Stomach (tissue), 9 donors: ENCODE results near the gene MAP4K1. TPM values are rescaled to one million over a fixed set of nuclear protein-coding genes. Genes with fewer than 3 reads are reported as not detected.
A peak's percentile ranks its signal among the peaks of the same experiment; 100 is the strongest.
"Not testable (repeated sequence)": the region's sequence is repeated elsewhere in the genome, so short reads cannot be mapped to it uniquely, and the experiment has no call there.

Experiments
- DNase-seq, 2 donors: peaks; one replicate each; pipeline versions ENCODE4 v3.0.0 to v3.0.0-alpha.2; 2013 to 2019
- H3K27ac ChIP-seq, 5 donors: fragments of 200-600 bp in 4 of 5; sonication (generic) in 4 of 5; one replicate each; pipeline ENCODE4 v1.5.1; 2013 to 2019; ENCODE audit warnings: mild to moderate bottlenecking in 1 of 5, moderate library complexity in 1 of 5
- H3K27me3 ChIP-seq, 3 donors: fragments of 200-600 bp; sonication (generic); one replicate each; pipeline ENCODE4 v1.5.1; 2017 to 2019; ENCODE audit warnings: mixed run types in 1 of 3
- H3K36me3 ChIP-seq, 4 donors: fragments of 200-600 bp; sonication (generic); 1 replicate in 3 of 4; 2 replicates in 1 of 4; pipeline ENCODE4 v1.5.1; 2016 to 2019
- H3K4me1 ChIP-seq, 4 donors: fragments of 200-600 bp; sonication (generic); one replicate each; pipeline ENCODE4 v1.5.1; 2016 to 2019
- H3K4me3 ChIP-seq, 4 donors: fragments of 200-600 bp; sonication (generic) in 3 of 4; one replicate each; pipeline ENCODE4 v1.5.1; 2016 to 2019; ENCODE audit warnings: mild to moderate bottlenecking in 1 of 4
- H3K9me3 ChIP-seq, 4 donors: fragments of 200-600 bp; sonication (generic); one replicate each; pipeline ENCODE4 v1.5.1; 2016 to 2019
- CTCF ChIP-seq, 7 experiments: fragments of 450-650 bp in 4 of 7; fragments of 200-600 bp in 3 of 7; sonication (generic) in 3 of 7; IDR thresholded peaks; one replicate each; pipeline ENCODE4 v1.5.1; 2016 to 2019; ENCODE audit warnings: antibody characterized with exemption in 7 of 7, control low read depth in 2 of 7, mild to moderate bottlenecking in 1 of 7
- EP300 ChIP-seq: sonication (generic); formaldehyde crosslinking; IDR thresholded peaks from one replicate; pipeline ENCODE4 v1.6.1; 2017; ENCODE audit warnings: antibody characterized with exemption
- POLR2A ChIP-seq, 4 donors: fragments of 450-650 bp; IDR thresholded peaks; one replicate each; pipeline ENCODE4 v1.6.1; 2016; ENCODE audit warnings: antibody characterized with exemption in 4 of 4, control low read depth in 2 of 4, mild to moderate bottlenecking in 1 of 4, moderate library complexity in 1 of 4
- POLR2AphosphoS5 ChIP-seq, 3 donors: sonication (generic); formaldehyde crosslinking; IDR thresholded peaks; one replicate each; pipeline ENCODE4 v1.6.1; 2016; ENCODE audit warnings: antibody characterized with exemption in 3 of 3
- WGBS, 5 donors: extraction: QIAGEN DNeasy Blood & Tissue Kit in 3 of 5; methylation state at CpG; one replicate each; pipeline versions ENCODE4 v1.1.5 to v1.1.7; 2013 to 2018; 5-methylcytosine and 5-hydroxymethylcytosine counted together
- intact Hi-C: fragments of 100-400 bp; cut with DNase I; formaldehyde crosslinking; loops from one replicate; pipeline ENCODE4 v1.15.1; 2023; ENCODE audit warnings: low total_unique reads
- polyA plus RNA-seq, 3 donors: library from polyadenylated mRNA; stranded (reverse); fragments of 200-250 nt; gene quantifications; one replicate each; pipeline ENCODE4 v1.2.3, GENCODE V29; 2013
- total RNA-seq, 5 donors: library from RNA; depleted of rRNA; stranded (reverse); fragments of >200 nt; gene quantifications; one replicate each; pipeline versions ENCODE4 v1.1.0 to v1.2.3, GENCODE V29; 2014 to 2016
- donor health status: healthy with polysubstance abuse.
- donor health status: Bipolar disorder and iron deficiency.
- donor health status: healthy.

MAP4K1 gene
- total and polyA plus RNA-seq, 8 donors, result 1.2 to 12.9 (median 5.0) TPM; not detected in 1

DNA sequence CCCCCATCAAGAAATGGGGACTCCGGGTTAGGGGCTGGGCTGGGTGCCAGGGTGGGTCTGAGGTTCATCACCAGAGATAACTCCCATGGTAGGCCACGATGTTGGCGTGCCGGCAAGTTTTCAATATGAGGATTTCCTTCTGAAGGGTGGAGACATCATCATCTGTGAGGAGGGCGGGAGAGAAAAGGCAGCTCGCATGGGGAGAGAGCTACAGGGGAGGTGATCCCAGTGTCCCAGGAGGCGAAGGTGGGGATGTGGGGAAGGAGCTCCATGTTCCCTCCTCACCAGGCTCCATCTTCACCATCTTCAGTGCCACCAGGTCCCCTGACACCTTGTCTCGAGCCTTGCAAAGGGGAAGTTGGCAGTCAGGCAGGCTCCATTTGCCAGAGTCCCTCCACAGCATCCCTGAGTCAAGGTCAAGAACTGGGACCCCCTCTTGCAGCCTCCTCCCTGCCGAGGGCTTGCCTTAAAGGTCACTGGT lies 430 bp downstream of the MAP4K1 start:
- intact Hi-C loops, result loop anchor here (10.0 kb wide), 1 partner anchor 233 kb away; the partner anchor contains the start of genes GGN and SPRED3
- no peak for TF ChIP-seq EP300
- no peak for TF ChIP-seq POLR2AphosphoS5 (IDR thresholded peaks at IDR 0.05)
- no peak for TF ChIP-seq CTCF (IDR thresholded peaks at IDR 0.05)
- no peak for TF ChIP-seq POLR2A (IDR thresholded peaks at IDR 0.05)
- Histone ChIP-seq H3K4me3 (peak overlapping the region; percentile 85 to 98 (median 92)), H3K36me3 (peaks cover 20 to 24% (median 22%) of the 10 kb centered on the region in 4 donors), H3K4me1 (peaks cover 16 to 33% (median 20%) of the 10 kb centered on the region in 4 donors), H3K9me3 (no peaks in the 10 kb centered on the region), H3K27ac (peak overlapping the region in 3 of 5 donors; percentile 19 to 92 (median 56)), H3K27me3 (no peaks in the 10 kb centered on the region)
- no peak for DNase-seq
- WGBS, 5 donors, result 62 to 75% (median 70%) methylated on average over 9 of the region's 9 CpGs

DNA sequence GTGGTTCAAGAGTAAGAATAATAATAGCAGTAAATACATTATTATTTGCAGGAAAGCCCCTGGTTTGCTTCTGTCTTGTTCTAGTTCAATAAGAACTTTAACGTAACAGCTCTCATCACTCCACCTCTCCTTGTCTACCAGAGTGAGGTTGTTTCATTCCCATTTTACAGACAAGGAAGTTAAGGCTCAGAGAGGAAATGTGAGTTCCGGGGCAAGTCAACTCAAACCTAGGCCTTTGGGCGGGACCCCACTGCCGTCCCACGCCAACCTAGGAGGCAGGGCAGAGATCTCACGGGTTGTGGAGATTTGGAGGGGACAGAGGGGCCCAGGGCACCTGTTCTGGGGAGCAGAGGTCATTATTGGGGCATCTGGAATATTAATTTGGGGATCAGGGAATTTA lies 1.5 kb downstream of the MAP4K1 start:
- H3K27me3 ChIP-seq, result no peaks in the 10 kb centered on the region
- TF ChIP-seq POLR2AphosphoS5 (IDR thresholded peaks at IDR 0.05) (no peak), EP300 (no peak), CTCF (IDR thresholded peaks at IDR 0.05) (no peak), POLR2A (IDR thresholded peaks at IDR 0.05) (no peak)
- intact Hi-C loops, result loop anchor here (10.0 kb wide), 1 partner anchor 231 kb away; the partner anchor contains the start of genes GGN and SPRED3
- peaks cover 10 to 13% (median 12%) of the 10 kb centered on the region in 4 donors for H3K36me3 ChIP-seq
- H3K4me3 ChIP-seq, result no peak overlapping the region
- no peak for DNase-seq
- peaks cover 16 to 29% (median 20%) of the 10 kb centered on the region in 4 donors for H3K4me1 ChIP-seq
- no peaks in the 10 kb centered on the region for H3K9me3 ChIP-seq
- no peak overlapping the region for H3K27ac ChIP-seq
- WGBS, 5 donors, result 82 to 94% (median 85%) methylated on average over 6 of the region's 6 CpGs

DNA sequence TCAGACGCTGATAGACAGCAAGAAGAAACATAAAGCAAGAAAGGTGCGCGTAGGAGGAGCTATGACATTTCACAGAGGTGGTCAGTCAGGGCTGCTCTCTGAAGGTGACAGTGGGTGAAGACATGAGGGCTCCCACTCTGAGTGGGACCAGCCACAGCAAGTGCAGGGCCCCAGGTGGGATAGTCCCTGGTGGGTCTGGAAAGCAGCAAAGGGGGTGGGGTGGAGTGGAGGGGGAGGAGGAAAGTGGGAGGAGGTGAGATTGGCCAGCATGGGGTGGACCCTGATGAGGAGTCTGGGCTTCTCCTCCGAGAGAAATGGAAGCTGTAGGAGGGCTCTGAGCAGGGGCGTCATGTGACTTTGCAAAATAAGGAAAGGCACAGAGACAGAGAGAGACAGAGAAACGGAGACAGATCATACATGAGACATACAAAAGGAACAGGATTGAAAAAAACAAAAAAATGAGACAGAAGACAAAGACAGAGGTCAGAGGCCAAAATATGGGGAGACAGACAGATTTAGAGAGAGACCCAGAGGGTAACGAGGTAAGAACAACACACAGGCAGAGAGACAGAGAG lies 2.7 kb downstream of the MAP4K1 start:
- H3K27me3 ChIP-seq, result no peaks in the 10 kb centered on the region
- H3K4me1 ChIP-seq, result peaks cover 13 to 18% (median 15%) of the 10 kb centered on the region in 4 donors
- no peak overlapping the region for H3K4me3 ChIP-seq
- peaks cover 0 to 2% (median under 1%) of the 10 kb centered on the region in 4 donors for H3K36me3 ChIP-seq
- H3K9me3 ChIP-seq, result no peaks in the 10 kb centered on the region
- 70 to 78% (median 74%) methylated on average over 7 of the region's 7 CpGs for WGBS, 5 donors
- H3K27ac ChIP-seq, result no peak overlapping the region
- intact Hi-C loops, result loop anchor here (10.0 kb wide), 1 partner anchor 230 kb away; the partner anchor contains the start of genes GGN and SPRED3
- TF ChIP-seq EP300, result no peak
- no peak for DNase-seq

- H3K9me3 ChIP-seq, result no peaks in the 10 kb centered on the region
- no peaks in the 10 kb centered on the region for H3K27me3 ChIP-seq
- peaks cover 0 to 3% (median 0%) of the 10 kb centered on the region in 4 donors for H3K36me3 ChIP-seq
- H3K4me1 ChIP-seq, result peaks cover 6 to 10% (median 9%) of the 10 kb centered on the region in 4 donors
- no peak overlapping the region for H3K27ac ChIP-seq
- TF ChIP-seq EP300 (no peak), POLR2A (IDR thresholded peaks at IDR 0.05) (no peak), POLR2AphosphoS5 (IDR thresholded peaks at IDR 0.05) (no peak), CTCF (IDR thresholded peaks at IDR 0.05) (no peak)
- H3K4me3 ChIP-seq, result no peak overlapping the region
- intact Hi-C loops, result loop anchor here (10.0 kb wide), 1 partner anchor 229 kb away; the partner anchor contains the start of genes GGN and SPRED3
- no peak for DNase-seq
- WGBS, 5 donors, result 53 to 72% (median 60%) methylated on average over 3 of the region's 3 CpGs
Observed at GRCh38 chr19:38614289-38614688, 3.5 kb downstream of the MAP4K1 start.

- 73 to 90% (median 78%) methylated on average over 6 of the region's 6 CpGs for WGBS, 5 donors
- TF ChIP-seq EP300, result no peak
- no peak for TF ChIP-seq CTCF (IDR thresholded peaks at IDR 0.05)
- no peak for TF ChIP-seq POLR2AphosphoS5 (IDR thresholded peaks at IDR 0.05)
- TF ChIP-seq POLR2A (IDR thresholded peaks at IDR 0.05), result no peak
Observed at GRCh38 chr19:38606131-38606530, 11.6 kb downstream of the MAP4K1 start.

DNA sequence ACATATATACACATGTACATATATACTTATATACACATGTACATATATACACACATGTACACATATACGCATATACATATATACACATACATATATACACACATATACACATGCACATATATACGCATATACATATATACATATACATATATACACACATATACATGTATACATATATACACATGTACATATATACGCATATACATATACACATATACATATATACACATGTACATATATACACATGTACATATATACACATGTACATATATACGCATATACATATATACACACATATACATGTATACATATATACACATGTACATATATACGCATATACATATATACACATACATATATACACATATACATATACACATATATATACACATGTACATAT lies 14.9 kb downstream of the MAP4K1 start:
- H3K36me3 ChIP-seq, H3K27me3 ChIP-seq, DNase-seq, H3K4me3 ChIP-seq, H3K4me1 ChIP-seq, H3K27ac ChIP-seq, H3K9me3 ChIP-seq, intact Hi-C loops: not testable (repeated sequence)
- 92 to 96% (median 94%) methylated on average over 5 of the region's 5 CpGs for WGBS, 5 donors

More at GRCh38 chr19:38606131-38606530, 11.6 kb downstream of the MAP4K1 start:
- DNase-seq, result no peak
- intact Hi-C loops, result no loop called here
- H3K9me3 ChIP-seq, result no peaks in the 10 kb centered on the region
- no peaks in the 10 kb centered on the region for H3K4me1 ChIP-seq
- no peak overlapping the region for H3K4me3 ChIP-seq
- H3K36me3 ChIP-seq, result peaks cover 0 to 4% (median 0%) of the 10 kb centered on the region in 4 donors
- no peak overlapping the region for H3K27ac ChIP-seq
- H3K27me3 ChIP-seq, result no peaks in the 10 kb centered on the region
